Cardiac atrium fibroblast (primary cell): Measurements from ENCODE around the gene RHCG. TPM values are rescaled to one million over a fixed set of nuclear protein-coding genes. Genes with fewer than 3 reads are reported as not detected.

Source experiments
- total RNA-seq: library from RNA; depleted of rRNA; stranded (reverse); fragments of >200 nt; gene quantifications from 2 replicates; pipeline ENCODE4 v1.2.3, GENCODE V29; 2015

RHCG gene
- total RNA-seq: 0.16 TPM in 1 of 2 replicates, not detected in the other

GRCh38 chr15:89496155-89497098, at the start of gene RHCG:
Gene RHCG (minus strand): TSS chr15:89496583. CDS start chr15:89496544, 39 bp downstream.

Other genes with a start within 250 kb of the RHCG start
- 36.9 and 65.7 TPM in 2 replicates for gene POLG, start 161.8 kb downstream of the RHCG start, total RNA-seq
- 2.5 and 2.8 TPM in 2 replicates for gene TICRR, start 78.9 kb upstream of the RHCG start, total RNA-seq
- 6.3 and 7.8 TPM in 2 replicates for gene KIF7, start 158.9 kb upstream of the RHCG start, total RNA-seq
- gene PLIN1, start 182.8 kb upstream of the RHCG start, total RNA-seq: not detected in 2 replicates
- gene PEX11A, start 194.2 kb upstream of the RHCG start, total RNA-seq: 3.2 and 4.2 TPM in 2 replicates
- not detected in 2 replicates for gene WDR93, start 194.2 kb upstream of the RHCG start, total RNA-seq